ENCODE measurements around the gene DUOX1. TPM values are rescaled to one million over a fixed set of nuclear protein-coding genes. Genes with fewer than 3 reads are reported as not detected.
A peak's percentile ranks its signal among the peaks of the same experiment; 100 is the strongest.

The DUOX1 gene
- total and polyA plus RNA-seq, 2 of the 13 experiments (the other 11 are each of a cell fraction or from before 2014, with no cell fraction given) = 0.03 TPM; not detected in 1

GRCh38 chr15:45200001-45200798 lies 70.4 kb downstream of the DUOX1 start (continued):
- TF ChIP-seq DMTF1 (CRISPR knock-in tag; IDR thresholded peaks at IDR 0.05) (0 out of 2 replicates have a peak, but pooled peaks have one; percentile 75), DBP (CRISPR knock-in tag; IDR thresholded peaks at IDR 0.05; ENCODE audit: not compliant biosample characterization) (no peak), ZEB1 (IDR thresholded peaks at IDR 0.05; ENCODE audit: insufficient replicate concordance, low read depth) (peak; percentile 58), ZNF883 (CRISPR knock-in tag; IDR thresholded peaks at IDR 0.05; ENCODE audit: not compliant biosample characterization) (no peak), FOXK1 (CRISPR knock-in tag; IDR thresholded peaks at IDR 0.05; ENCODE audit: borderline replicate concordance, low read depth) (peak; percentile 75; the same call in 1 of the 2 replicates), CENPX (CRISPR knock-in tag; IDR thresholded peaks at IDR 0.05) (no peak), DMAP1 (CRISPR knock-in tag; IDR thresholded peaks at IDR 0.05) (no peak; the same call in 1 of the 2 replicates), ZBTB43 (CRISPR knock-in tag; conservative IDR thresholded peaks at IDR 0.05) (peak; percentile 73; the same call in 1 of the 2 replicates), ZNF30 (CRISPR knock-in tag; IDR thresholded peaks at IDR 0.05) (no peak), MAZ (IDR thresholded peaks at IDR 0.05; ENCODE audit: borderline replicate concordance, low read depth, low read length) (peak; percentile 49; the same call in 1 of the 2 replicates), MAZ (CRISPR knock-in tag; IDR thresholded peaks at IDR 0.05; ENCODE audit: low read depth) (peak; percentile 70; the same call in 1 of the 2 replicates), ZFAT (CRISPR knock-in tag; conservative IDR thresholded peaks at IDR 0.05) (no peak), ZNF670 (CRISPR knock-in tag; IDR thresholded peaks at IDR 0.05; ENCODE audit: borderline replicate concordance) (no peak; the same call in 1 of the 2 replicates), CREB3 (CRISPR knock-in tag; IDR thresholded peaks at IDR 0.05) (0 out of 2 replicates have a peak, but pooled peaks have one; percentile 32), ATF1 (CRISPR knock-in tag; IDR thresholded peaks at IDR 0.05) (peak; percentile 60)
- TF ChIP-seq, protein P1, sequence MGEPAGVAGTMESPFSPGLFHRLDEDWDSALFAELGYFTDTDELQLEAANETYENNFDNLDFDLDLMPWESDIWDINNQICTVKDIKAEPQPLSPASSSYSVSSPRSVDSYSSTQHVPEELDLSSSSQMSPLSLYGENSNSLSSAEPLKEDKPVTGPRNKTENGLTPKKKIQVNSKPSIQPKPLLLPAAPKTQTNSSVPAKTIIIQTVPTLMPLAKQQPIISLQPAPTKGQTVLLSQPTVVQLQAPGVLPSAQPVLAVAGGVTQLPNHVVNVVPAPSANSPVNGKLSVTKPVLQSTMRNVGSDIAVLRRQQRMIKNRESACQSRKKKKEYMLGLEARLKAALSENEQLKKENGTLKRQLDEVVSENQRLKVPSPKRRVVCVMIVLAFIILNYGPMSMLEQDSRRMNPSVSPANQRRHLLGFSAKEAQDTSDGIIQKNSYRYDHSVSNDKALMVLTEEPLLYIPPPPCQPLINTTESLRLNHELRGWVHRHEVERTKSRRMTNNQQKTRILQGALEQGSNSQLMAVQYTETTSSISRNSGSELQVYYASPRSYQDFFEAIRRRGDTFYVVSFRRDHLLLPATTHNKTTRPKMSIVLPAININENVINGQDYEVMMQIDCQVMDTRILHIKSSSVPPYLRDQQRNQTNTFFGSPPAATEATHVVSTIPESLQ (CRISPR knock-in tag; conservative IDR thresholded peaks at IDR 0.05) = no peak
- TF ChIP-seq, protein P2, sequence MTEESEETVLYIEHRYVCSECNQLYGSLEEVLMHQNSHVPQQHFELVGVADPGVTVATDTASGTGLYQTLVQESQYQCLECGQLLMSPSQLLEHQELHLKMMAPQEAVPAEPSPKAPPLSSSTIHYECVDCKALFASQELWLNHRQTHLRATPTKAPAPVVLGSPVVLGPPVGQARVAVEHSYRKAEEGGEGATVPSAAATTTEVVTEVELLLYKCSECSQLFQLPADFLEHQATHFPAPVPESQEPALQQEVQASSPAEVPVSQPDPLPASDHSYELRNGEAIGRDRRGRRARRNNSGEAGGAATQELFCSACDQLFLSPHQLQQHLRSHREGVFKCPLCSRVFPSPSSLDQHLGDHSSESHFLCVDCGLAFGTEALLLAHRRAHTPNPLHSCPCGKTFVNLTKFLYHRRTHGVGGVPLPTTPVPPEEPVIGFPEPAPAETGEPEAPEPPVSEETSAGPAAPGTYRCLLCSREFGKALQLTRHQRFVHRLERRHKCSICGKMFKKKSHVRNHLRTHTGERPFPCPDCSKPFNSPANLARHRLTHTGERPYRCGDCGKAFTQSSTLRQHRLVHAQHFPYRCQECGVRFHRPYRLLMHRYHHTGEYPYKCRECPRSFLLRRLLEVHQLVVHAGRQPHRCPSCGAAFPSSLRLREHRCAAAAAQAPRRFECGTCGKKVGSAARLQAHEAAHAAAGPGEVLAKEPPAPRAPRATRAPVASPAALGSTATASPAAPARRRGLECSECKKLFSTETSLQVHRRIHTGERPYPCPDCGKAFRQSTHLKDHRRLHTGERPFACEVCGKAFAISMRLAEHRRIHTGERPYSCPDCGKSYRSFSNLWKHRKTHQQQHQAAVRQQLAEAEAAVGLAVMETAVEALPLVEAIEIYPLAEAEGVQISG (CRISPR knock-in tag; IDR thresholded peaks at IDR 0.05) = peak; percentile 77
